HG02610 (cell line): ENCODE data around the gene IPO9.

Experiments
- ATAC-seq: cut with Tn5 transposase; IDR thresholded peaks from one replicate; pipeline ENCODE4 v1.9.1; 2021; ENCODE audit warnings: mild to moderate bottlenecking, moderate library complexity; ENCODE audit not compliant: unreplicated experiment

IPO9 gene

DNA sequence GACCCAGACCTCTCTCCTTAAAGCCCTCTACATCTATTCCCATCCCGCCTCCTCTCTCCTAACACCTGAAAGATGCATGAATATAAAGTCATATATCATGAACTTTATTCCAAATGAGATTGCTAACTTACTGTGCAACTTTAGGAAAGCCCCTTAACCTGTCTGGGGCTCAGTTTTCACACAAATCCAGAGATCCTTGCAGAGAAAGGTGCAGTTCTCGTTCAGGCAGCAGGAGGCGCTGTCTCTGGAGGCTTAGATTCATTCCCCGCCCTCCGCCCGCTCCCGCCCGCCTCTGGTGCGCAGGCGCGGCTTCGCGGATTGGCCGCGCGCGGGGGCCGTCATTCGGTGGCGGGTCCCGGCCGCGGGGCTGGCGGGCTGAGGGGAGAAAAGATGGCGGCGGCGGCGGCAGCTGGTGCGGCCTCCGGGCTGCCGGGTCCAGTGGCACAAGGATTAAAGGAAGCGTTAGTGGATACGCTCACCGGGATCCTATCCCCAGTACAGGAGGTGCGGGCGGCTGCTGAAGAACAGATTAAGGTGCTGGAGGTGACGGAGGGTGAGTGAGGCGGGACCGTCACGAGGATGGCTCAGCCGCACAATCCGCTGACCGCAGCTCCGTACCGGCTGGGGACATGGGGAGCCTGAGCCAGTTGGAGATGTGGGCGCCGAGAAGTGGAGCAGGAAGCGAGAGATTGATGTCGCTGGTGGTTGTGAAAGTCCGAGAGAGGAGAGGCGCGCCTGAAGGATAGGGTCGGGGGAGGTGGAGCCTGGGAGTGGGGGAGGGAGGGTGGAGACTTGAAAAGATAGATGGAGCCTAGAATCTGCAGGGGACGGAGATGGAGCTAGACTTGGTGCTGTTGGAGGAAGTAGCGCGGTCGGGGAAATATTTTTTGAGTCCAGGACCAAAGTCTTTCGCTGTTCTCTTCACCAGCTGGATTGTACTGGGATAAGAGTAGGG lies at the start of gene IPO9:
Gene IPO9 (plus strand): TSS at position 338 of the 955 bp plus-strand sequence. CDS start 53 bp downstream, at position 391.
- ATAC-seq: peak; percentile 84

DNA sequence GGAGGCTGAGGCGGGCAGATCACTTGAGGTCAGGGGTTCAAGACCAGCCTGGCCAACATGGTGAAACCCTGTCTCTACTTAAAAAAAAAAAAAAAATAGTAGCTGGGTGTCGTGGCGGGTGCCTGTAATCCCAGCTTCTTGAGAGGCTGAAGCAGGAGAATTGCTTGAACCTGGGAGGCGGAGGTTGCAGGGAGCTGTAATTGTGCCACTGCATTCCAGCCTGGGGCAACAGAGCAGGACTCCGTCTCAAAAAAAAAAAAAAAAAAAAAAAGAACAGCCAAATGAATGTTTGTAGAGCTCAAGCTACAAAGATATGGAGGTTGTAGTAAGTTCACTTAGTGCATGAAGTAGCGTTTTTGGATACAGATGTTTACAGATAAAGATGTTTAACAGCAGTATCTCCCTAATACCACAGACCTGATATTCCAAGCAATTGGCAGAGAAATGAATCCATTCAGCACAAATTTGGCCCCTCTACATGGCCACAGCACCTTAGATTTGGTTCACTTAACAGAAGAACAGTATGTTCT lies 49.5 kb upstream of the IPO9 start:
- ATAC-seq: no peak

GRCh38 chr1:201780952-201781351 lies 48.0 kb upstream of the IPO9 start:
- no peak for ATAC-seq

- no peak for ATAC-seq
These were observed 47.5 kb upstream of the IPO9 start for GRCh38 chr1:201781437-201781836.

- no peak for ATAC-seq
These were observed 46.6 kb upstream of the IPO9 start for GRCh38 chr1:201782353-201782752.

- ATAC-seq: no peak
These were observed 45.9 kb upstream of the IPO9 start for GRCh38 chr1:201783058-201783457.

- no peak for ATAC-seq
These were observed 45.4 kb upstream of the IPO9 start for GRCh38 chr1:201783572-201783971.

DNA sequence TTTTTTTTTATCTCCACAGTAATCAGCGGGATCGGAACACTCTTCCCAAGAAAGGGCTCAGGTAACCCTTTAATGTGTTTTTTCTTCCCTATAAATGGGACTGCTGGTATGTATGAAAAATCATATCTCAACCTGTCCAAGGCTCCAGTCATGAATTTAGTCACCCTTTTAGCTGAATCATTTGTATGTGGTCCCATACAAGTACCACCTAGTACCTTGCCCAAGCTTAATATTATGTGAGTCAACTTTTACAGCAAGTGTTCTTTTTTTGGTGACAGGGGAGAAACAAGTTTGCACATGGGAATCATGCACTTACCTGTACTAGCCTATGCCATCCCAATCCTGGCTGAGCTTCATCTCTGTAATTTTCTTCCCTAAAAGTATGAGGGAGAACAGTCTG lies 43.7 kb upstream of the IPO9 start:
- ATAC-seq: no peak

DNA sequence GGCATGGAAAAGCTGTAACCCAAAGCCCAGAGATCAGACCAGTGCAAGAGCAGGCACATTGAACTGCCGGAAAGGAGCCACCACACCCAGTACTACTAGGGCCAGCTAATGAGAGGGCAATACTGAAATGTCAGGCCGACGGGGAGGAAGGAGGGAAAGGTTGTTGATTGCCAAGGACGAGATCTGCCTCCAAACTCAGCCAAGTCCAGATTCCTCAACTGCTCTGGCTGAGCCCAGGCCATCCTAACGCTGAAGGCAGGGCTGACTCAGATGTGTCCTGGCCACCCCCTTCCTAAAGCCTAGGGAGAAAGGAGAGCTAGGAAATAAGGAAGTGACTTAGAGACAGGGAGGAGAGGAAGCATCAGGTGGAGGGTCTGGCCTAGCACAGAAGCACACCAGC lies 42.1 kb upstream of the IPO9 start:
- no peak for ATAC-seq

DNA sequence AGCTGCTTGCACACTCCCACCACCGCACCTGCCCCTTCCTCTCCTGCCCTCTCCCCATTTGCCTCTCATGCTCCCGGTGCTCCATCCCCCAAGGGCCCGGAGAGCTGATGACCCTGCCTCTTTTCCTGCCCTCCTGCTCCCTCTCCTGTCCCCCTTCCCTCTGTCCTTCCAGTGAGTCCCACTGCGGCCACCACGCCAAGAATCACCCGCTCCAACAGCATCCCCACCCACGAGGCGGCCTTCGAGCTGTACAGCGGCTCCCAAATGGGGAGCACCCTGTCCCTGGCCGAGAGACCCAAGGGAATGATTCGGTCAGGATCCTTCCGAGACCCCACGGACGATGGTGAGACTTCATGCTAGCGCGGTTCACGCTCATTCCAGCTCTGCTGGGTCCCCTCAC lies 40.7 kb upstream of the IPO9 start:
- no peak for ATAC-seq

GRCh38 chr1:201789245-201789644 lies 39.7 kb upstream of the IPO9 start:
- no peak for ATAC-seq

- ATAC-seq: no peak
These were observed 38.7 kb upstream of the IPO9 start for GRCh38 chr1:201790261-201790660.

DNA sequence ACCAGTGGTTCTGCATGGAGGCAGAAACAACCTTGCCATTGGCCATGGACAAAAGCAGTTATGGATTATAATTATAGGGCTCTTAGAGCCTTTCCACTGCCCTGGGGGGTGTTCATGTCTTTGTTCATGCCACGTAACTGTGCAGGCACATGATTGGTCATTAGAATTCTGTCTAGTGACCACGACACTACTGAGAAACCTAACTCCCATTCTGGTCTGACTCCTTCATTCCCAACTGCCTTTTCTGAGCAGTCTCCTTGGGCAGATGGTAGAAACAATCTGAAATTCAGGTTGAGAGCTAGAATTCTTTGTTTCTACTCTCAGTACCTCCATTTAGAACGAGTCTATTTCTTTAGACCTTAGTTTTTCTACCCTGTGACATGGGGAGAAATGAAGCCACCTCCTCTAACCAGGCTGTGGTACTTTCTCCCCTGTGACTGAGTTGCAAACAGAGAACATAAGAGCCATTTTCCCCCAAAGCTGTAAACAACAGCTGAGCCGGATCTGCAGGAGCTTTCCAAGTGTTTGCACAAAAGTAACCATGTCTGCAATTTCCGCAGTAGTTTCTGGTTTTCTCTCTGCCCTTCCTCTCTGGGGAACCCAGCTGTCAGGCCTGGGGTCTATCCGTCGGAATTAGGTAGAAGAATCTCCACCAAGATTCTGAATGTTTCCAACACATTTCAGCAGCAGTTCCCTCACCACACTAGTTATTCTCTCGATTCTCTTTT lies 37.7 kb upstream of the IPO9 start:
- ATAC-seq: no peak

- no peak for ATAC-seq
These were observed 37.2 kb upstream of the IPO9 start for GRCh38 chr1:201791779-201792173.

GRCh38 chr1:201792534-201793305 lies 36.2 kb upstream of the IPO9 start:
- ATAC-seq: no peak

DNA sequence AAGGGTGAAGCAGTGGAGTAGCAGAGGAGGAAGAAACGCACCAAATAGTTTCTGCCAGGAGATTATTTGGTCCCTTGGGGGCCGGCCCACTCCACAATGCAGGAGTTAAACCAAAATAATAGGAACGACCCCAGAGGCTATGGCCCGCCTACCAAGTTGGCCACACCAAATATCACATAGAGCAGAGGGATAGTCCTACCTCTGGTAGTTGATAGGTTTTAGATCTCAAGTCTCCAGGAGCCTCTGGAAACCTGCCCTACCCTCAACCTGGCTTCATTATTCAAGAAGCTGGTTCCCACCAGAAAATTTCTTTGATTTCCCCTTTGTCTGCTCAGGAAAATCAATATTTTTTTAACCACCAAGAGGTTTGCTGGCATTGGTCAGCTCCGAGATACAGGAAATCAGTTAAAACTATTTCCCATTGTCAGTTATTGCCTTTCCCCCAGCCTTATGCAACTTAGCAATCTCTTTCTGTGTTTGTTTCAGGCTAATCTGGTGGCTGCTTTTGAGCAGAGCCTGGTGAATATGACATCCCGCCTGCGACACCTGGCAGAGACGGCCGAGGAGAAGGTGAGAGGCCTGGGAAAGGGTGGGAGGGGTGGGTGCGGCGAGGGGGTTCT lies 35.5 kb upstream of the IPO9 start:
- ATAC-seq: no peak

- ATAC-seq: no peak
These were observed 33.9 kb upstream of the IPO9 start for GRCh38 chr1:201795066-201795465.

DNA sequence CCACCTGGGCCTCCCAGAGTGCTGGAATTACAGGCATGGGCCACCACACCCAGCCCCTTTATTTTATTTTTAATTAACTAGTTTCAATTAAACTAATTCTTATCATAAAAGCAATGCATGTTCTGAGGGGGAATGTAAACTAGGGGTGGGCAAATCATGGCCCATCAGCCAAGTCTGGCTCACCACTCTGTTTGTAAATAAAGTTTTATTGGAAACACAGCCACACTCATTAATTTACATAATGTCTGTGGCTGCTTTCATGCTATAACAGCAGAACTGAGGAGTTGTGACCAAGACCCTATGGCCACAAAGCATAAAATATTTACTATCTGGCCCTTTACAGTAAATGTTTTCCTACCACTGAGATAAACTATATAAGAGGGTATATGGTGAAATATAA lies 28.7 kb upstream of the IPO9 start:
- no peak for ATAC-seq

DNA sequence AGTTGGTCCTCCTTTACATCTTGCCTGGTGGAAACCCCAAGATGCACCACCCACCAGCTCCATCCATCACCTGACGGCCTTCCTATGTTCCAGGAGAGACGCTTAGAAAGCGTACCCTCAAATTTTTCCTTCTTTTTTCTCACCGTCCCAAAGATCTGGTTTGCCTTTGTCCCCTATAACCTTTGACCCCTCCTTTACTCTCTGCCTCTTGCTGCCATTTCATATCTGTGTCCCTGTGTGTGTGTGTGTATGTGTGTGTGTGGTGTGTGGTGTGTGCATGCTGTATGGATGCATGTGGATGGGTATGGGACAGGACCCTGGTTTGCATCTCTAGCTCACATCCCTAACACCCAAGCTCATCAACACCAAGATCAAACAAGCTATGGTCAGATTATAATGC lies 22.2 kb upstream of the IPO9 start:
- ATAC-seq: no peak

GRCh38 chr1:201807958-201808632 lies 20.9 kb upstream of the IPO9 start:
- ATAC-seq: no peak
